IMR-90 (cell line): ENCODE results near the gene CCL4. TPM values are rescaled to one million over a fixed set of nuclear protein-coding genes. Genes with fewer than 3 reads are reported as not detected.
"Not testable (repeated sequence)": the region's sequence is repeated elsewhere in the genome, so short reads cannot be mapped to it uniquely, and the experiment has no call there.

Source experiments
- ATAC-seq: fragments of 200-7000 bp; cut with Tn5 transposase; 2 replicates; pipeline ENCODE4 v1.9.1; 2020; ENCODE audit warnings: low read depth, mild to moderate bottlenecking, moderate library complexity
- BruUV-seq: library from RNA; stranded (reverse); fragments of 400-500 nt; replicated peaks from 2 replicates; lab custom pipeline; 2021; lab: Mats Ljungman, UMichigan
- CTCF ChIA-PET: fragments of 300-600 bp; formaldehyde crosslinking; extraction: SDS; loops from one replicate; lab custom pipeline; 2021; ENCODE audit warnings: antibody characterized with exemption; lab: Yijun Ruan, JAX
- POLR2A ChIA-PET: fragments of 300-600 bp; sonication (Branson Sonifier 250); formaldehyde crosslinking; loops from one replicate; lab custom pipeline; 2022; ENCODE audit warnings: antibody characterized with exemption; ENCODE audit not compliant: unreplicated experiment; lab: Charles Lee
- DNase-seq: peaks from one replicate; pipeline ENCODE4 v3.0.0; 2013
- H2AFZ ChIP-seq: replicated peaks from 2 replicates; pipeline ENCODE3; 2013; ENCODE audit warnings: low read length, mild to moderate bottlenecking; ENCODE audit not compliant: poor library complexity
- H2AK5ac ChIP-seq: 2 replicates; pipeline ENCODE4 v1.6.1; 2013; ENCODE audit warnings: low read depth, low read length, inconsistent platforms
- H2AK9ac ChIP-seq: replicated peaks from 2 replicates; pipeline ENCODE3; 2013; ENCODE audit warnings: mild to moderate bottlenecking, low read depth, low read length, moderate library complexity; ENCODE audit not compliant: poor library complexity
- H2BK120ac ChIP-seq: 2 replicates; pipeline ENCODE4 v1.6.1; 2013; ENCODE audit warnings: low read depth, low read length, inconsistent platforms
- H2BK15ac ChIP-seq: 3 replicates; pipeline ENCODE4 v1.6.1; 2013; ENCODE audit warnings: low read depth, low read length, inconsistent platforms
- H2BK20ac ChIP-seq: 2 replicates; pipeline ENCODE4 v1.6.1; 2013; ENCODE audit warnings: low read depth, mild to moderate bottlenecking, inconsistent platforms, low read length, moderate library complexity
- H2BK5ac ChIP-seq: 2 replicates; pipeline ENCODE4 v1.6.1; 2013; ENCODE audit warnings: mild to moderate bottlenecking, low read depth, low read length, inconsistent platforms; ENCODE audit not compliant: poor library complexity, severe bottlenecking
- H3K14ac ChIP-seq: replicated peaks from 2 replicates; pipeline ENCODE4 v1.6.1; 2013; ENCODE audit warnings: low read depth, low read length, inconsistent platforms
- H3K18ac ChIP-seq: 2 replicates; pipeline ENCODE4 v1.6.1; 2013; ENCODE audit warnings: low read depth, low read length, control low read depth
- H3K23ac ChIP-seq: 2 replicates; pipeline ENCODE4 v1.6.1; 2013; ENCODE audit warnings: low read depth, low read length, inconsistent platforms
- H3K27ac ChIP-seq: 2 replicates; pipeline ENCODE4 v1.5.1; 2013; ENCODE audit warnings: mild to moderate bottlenecking, control low read depth, low read length; ENCODE audit not compliant: insufficient read depth
- H3K27me3 ChIP-seq: 2 replicates; pipeline ENCODE4 v1.6.1; 2013; ENCODE audit warnings: low read length; ENCODE audit not compliant: control insufficient read depth, insufficient read depth
- H3K36me3 ChIP-seq: 2 replicates; pipeline ENCODE4 v1.6.1; 2013; ENCODE audit warnings: low read length, mixed read lengths; ENCODE audit not compliant: control insufficient read depth, insufficient read depth
- H3K4ac ChIP-seq: 2 replicates; pipeline ENCODE4 v1.6.1; 2013; ENCODE audit warnings: low read depth, low read length, inconsistent platforms
- H3K4me1 ChIP-seq: 2 replicates; pipeline ENCODE4 v1.6.1; 2013; ENCODE audit warnings: low read length, mixed read lengths; ENCODE audit not compliant: control insufficient read depth, insufficient read depth
- H3K4me2 ChIP-seq: 2 replicates; pipeline ENCODE4 v1.6.1; 2013; ENCODE audit warnings: low read depth, mild to moderate bottlenecking, control low read depth, low read length, moderate library complexity
- H3K4me3 ChIP-seq: 2 replicates; pipeline ENCODE4 v1.5.1; 2013; ENCODE audit warnings: low read depth, mild to moderate bottlenecking, control low read depth, low read length, moderate library complexity; ENCODE audit not compliant: insufficient read depth
- H3K56ac ChIP-seq: 2 replicates; pipeline ENCODE4 v1.6.1; 2013; ENCODE audit warnings: low read length, inconsistent platforms; ENCODE audit not compliant: insufficient read depth; ENCODE audit errors: extremely low read depth
- H3K79me1 ChIP-seq, 2 experiments: 2 replicates each; pipeline ENCODE4 v1.6.1; 2013; ENCODE audit warnings: low read length in 2 of 2, inconsistent platforms in 1 of 2, low read depth in 1 of 2
- H3K9ac ChIP-seq: 2 replicates; pipeline ENCODE4 v1.6.1; 2013; ENCODE audit warnings: low read depth, low read length, control low read depth
- H3K9me1 ChIP-seq: 2 replicates; pipeline ENCODE4 v1.6.1; 2013; ENCODE audit warnings: low read length, inconsistent platforms; ENCODE audit not compliant: insufficient read depth
- H3K9me3 ChIP-seq: 2 replicates; pipeline ENCODE4 v1.6.1; 2013; ENCODE audit warnings: low read length; ENCODE audit not compliant: control insufficient read depth, insufficient read depth
- H4K20me1 ChIP-seq: 2 replicates; pipeline ENCODE4 v1.6.1; 2013; ENCODE audit warnings: low read length, inconsistent platforms; ENCODE audit not compliant: insufficient read depth
- H4K5ac ChIP-seq: 2 replicates; pipeline ENCODE4 v1.6.1; 2013; ENCODE audit warnings: mild to moderate bottlenecking, low read depth, low read length, control low read depth
- H4K8ac ChIP-seq, 2 experiments: 2 replicates each; pipeline ENCODE4 v1.6.1; 2013; ENCODE audit warnings: low read depth in 2 of 2, low read length in 2 of 2, control low read depth in 1 of 2, inconsistent platforms in 1 of 2
- H4K91ac ChIP-seq: 2 replicates; pipeline ENCODE4 v1.6.1; 2013; ENCODE audit warnings: low read depth, low read length, inconsistent platforms; ENCODE audit not compliant: insufficient read depth
- WGBS, 2 experiments: methylation state at CpG; one replicate each; pipeline versions ENCODE4 v1.1.5 to v1.1.7; 2013; ENCODE audit warnings: missing lambda C conversion rate in 2 of 2; ENCODE audit not compliant: insufficient read length in 1 of 2; ENCODE audit errors: extremely low coverage in 2 of 2; 5-methylcytosine and 5-hydroxymethylcytosine counted together
- dilution Hi-C: fragments of 300-500 bp; cut with HindIII; formaldehyde crosslinking; loops from one replicate; pipeline ENCODE4 v1.14.3; 2018; ENCODE audit warnings: low sequenced_read_pairs; ENCODE audit not compliant: unreplicated experiment
- in situ Hi-C: fragments of 300-500 bp; cut with MboI; formaldehyde crosslinking; loops from 3 replicates; pipeline ENCODE4 v1.14.3; 2019; ENCODE audit warnings: low sequenced_read_pairs, inconsistent platforms, mixed read lengths
- intact Hi-C: fragments of 100-400 bp; cut with micrococcal nuclease; formaldehyde crosslinking; loops from 2 replicates; pipeline ENCODE4 v1.10.0; 2022
- polyA plus RNA-seq, 3 experiments: library from polyadenylated mRNA; depleted of rRNA; stranded (reverse); fragments of >200 nt; gene quantifications; 2 replicates each; pipeline ENCODE4 v1.2.3, GENCODE V29; 2012; ENCODE audit warnings: low replicate concordance in 1 of 3
- total RNA-seq: library from RNA; depleted of rRNA; stranded (reverse); fragments of >200 nt; gene quantifications from 2 replicates; pipeline ENCODE4 v1.2.3, GENCODE V29; 2012

CCL4 gene
- total and polyA plus RNA-seq, 2 of the 4 experiments (the other 2 are of a cell fraction): not detected

DNA sequence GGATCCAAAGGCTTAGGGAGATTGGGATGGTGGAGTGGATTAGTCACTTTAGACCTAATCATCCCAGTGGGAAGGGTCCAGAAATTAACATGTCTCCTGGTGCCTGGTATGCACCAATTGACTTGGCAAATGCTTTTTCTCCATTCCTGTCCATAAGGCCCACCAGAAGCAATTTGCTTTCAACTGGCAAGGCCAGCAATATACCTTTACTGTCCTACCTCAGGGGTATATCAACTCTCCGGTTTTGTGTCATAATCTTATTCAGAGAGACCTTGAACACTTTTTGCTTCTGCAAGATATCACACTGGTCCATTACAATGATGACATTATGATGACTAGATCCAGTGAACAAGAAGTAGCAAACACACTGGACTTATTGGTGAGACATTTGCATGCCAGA lies 9.5 kb downstream of the CCL4 start:
- H3K14ac ChIP-seq, H3K27me3 ChIP-seq, H3K36me3 ChIP-seq, H2BK5ac ChIP-seq, H4K20me1 ChIP-seq, H2BK20ac ChIP-seq, H3K4me3 ChIP-seq, H3K9me3 ChIP-seq, H3K18ac ChIP-seq, dilution Hi-C loops, H3K56ac ChIP-seq, H3K4ac ChIP-seq, H2AK5ac ChIP-seq, H3K23ac ChIP-seq, H4K8ac ChIP-seq, intact Hi-C loops, H2BK15ac ChIP-seq, H3K4me1 ChIP-seq, DNase-seq, in situ Hi-C loops, H3K79me1 ChIP-seq, H2AFZ ChIP-seq, H3K27ac ChIP-seq, H4K5ac ChIP-seq, H3K9me1 ChIP-seq, H3K9ac ChIP-seq, ATAC-seq, H2BK120ac ChIP-seq, H4K91ac ChIP-seq, H3K4me2 ChIP-seq, H2AK9ac ChIP-seq, CTCF ChIA-PET, BruUV-seq, POLR2A ChIA-PET: not testable (repeated sequence)
- no CpG with 5 or more reads among the region's 1 CpG for WGBS, 2 experiments

DNA sequence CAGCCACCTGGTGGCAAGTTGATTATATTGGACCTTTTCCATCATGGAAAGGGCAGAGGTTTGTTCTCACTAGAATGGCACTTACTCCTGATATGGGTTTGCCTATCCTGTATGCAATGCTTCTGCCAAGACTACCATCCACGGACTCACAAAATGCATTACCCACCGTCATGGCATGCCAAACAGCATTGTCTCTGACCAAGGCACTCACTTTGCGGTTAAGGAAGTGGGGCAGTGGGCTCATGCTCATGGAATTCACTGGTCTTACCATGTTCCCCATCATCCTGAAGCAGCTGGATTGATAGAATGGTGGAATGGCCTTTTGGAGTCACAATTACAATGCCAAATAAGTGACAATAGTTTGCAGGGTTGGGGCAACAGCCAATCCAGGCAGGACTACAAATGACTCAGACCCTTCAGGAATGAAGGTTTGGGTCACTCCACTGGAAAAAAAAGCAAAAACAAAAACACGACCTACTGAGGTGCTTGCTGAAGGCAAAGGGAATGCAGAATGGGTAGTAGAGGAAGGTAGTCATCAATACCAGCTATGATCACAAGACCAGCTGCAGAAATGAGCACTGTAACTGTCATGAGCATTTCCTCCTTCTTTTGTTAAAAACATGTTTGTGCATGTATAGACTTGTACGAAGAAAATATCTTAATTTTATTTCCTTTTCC lies 11.5 kb downstream of the CCL4 start:
- H2BK120ac ChIP-seq, H2AFZ ChIP-seq, ATAC-seq, H3K4me2 ChIP-seq, H4K20me1 ChIP-seq, H3K27ac ChIP-seq, H3K4me3 ChIP-seq, BruUV-seq, H3K9me3 ChIP-seq, H3K23ac ChIP-seq, H4K5ac ChIP-seq, H3K36me3 ChIP-seq, H2BK5ac ChIP-seq, DNase-seq, in situ Hi-C loops, H4K8ac ChIP-seq, H2AK9ac ChIP-seq, intact Hi-C loops, dilution Hi-C loops, H3K56ac ChIP-seq, H4K91ac ChIP-seq, H3K18ac ChIP-seq, H3K9ac ChIP-seq, H3K4ac ChIP-seq, H3K4me1 ChIP-seq, H2BK15ac ChIP-seq, CTCF ChIA-PET, POLR2A ChIA-PET, H3K14ac ChIP-seq, H2AK5ac ChIP-seq, H3K79me1 ChIP-seq, H3K9me1 ChIP-seq, H3K27me3 ChIP-seq, H2BK20ac ChIP-seq: not testable (repeated sequence)
- no CpG with 5 or more reads among the region's 5 CpGs for WGBS, 2 experiments
